ENCODE measurements around the gene IL12RB2.

DNA sequence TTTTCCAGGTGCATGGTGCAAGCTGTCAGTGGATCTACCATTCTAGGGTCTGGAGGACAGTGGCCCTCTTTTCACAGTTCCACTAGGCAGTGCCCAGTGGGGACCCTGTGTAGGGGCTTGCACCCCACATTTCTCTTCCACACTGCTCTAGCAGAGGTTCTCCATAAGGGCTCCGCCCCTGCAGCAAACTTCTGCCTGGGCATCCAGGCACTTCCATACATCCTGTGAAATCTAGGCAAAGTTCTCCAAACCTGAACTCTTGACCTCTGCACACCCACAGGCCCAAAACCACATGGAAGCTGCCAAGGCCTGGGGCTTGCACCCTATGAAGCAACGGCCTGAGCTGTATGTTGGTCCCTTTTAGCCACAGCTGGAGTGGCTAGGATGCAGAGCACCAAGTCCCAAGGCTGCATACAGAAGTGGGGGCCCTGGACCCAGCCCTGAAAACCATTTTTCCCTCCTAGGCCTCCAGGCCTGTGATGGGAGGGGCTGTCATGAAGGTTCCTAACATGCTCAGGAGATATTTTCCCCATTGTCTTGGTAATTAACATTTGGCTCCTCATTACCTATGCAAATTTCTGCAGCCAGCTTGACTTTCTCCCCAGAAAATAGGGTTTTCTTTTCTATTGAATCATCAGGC lies 76.4 kb downstream of the IL12RB2 start:
- TF ChIP-seq GATA2 (CRISPR knock-in tag; IDR thresholded peaks at IDR 0.05): no peak
- TF ChIP-seq, protein P1, sequence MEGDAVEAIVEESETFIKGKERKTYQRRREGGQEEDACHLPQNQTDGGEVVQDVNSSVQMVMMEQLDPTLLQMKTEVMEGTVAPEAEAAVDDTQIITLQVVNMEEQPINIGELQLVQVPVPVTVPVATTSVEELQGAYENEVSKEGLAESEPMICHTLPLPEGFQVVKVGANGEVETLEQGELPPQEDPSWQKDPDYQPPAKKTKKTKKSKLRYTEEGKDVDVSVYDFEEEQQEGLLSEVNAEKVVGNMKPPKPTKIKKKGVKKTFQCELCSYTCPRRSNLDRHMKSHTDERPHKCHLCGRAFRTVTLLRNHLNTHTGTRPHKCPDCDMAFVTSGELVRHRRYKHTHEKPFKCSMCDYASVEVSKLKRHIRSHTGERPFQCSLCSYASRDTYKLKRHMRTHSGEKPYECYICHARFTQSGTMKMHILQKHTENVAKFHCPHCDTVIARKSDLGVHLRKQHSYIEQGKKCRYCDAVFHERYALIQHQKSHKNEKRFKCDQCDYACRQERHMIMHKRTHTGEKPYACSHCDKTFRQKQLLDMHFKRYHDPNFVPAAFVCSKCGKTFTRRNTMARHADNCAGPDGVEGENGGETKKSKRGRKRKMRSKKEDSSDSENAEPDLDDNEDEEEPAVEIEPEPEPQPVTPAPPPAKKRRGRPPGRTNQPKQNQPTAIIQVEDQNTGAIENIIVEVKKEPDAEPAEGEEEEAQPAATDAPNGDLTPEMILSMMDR (IDR thresholded peaks at IDR 0.05): no peak
- no peak for TF ChIP-seq MXI1 (IDR thresholded peaks at IDR 0.05; ENCODE audit: low read depth, low read length)
- TF ChIP-seq GABPA (IDR thresholded peaks at IDR 0.05; ENCODE audit: low read depth): no peak
- TF ChIP-seq, protein P2, sequence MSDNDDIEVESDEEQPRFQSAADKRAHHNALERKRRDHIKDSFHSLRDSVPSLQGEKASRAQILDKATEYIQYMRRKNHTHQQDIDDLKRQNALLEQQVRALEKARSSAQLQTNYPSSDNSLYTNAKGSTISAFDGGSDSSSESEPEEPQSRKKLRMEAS (IDR thresholded peaks at IDR 0.05; ENCODE audit: low read depth): no peak
- TF ChIP-seq RXRA (IDR thresholded peaks at IDR 0.05; ENCODE audit: borderline replicate concordance, low read depth): no peak
- TF ChIP-seq EZH2phosphoT487 (IDR thresholded peaks at IDR 0.05; ENCODE audit: borderline replicate concordance, low read depth): no peak
- no peak for TF ChIP-seq POLR2AphosphoS5 (IDR thresholded peaks at IDR 0.05; ENCODE audit: low read depth, low read length)
- TF ChIP-seq TEAD4 (IDR thresholded peaks at IDR 0.05; ENCODE audit: borderline replicate concordance, insufficient read depth): no peak
- no peak for TF ChIP-seq NRF1 (IDR thresholded peaks at IDR 0.05; ENCODE audit: low read depth, low read length)

All from SK-N-SH (cell line).